ENCODE measurements around the gene MRPS2. TPM values are rescaled to one million over a fixed set of nuclear protein-coding genes. Genes with fewer than 3 reads are reported as not detected.
A peak's percentile ranks its signal among the peaks of the same experiment; 100 is the strongest.

MRPS2 gene
- total and polyA plus RNA-seq, 10 donors: 19.2 to 40.6 (median 30.5) TPM

GRCh38 chr9:135506327-135507103 is 6.0 kb downstream of the MRPS2 start:
- Histone ChIP-seq H3K27me3 (replicated peaks in 1 of 7) (no peaks in the 10 kb centered on the region), H3K27ac (peak overlapping the region in 4 of 8 donors; percentile 33 to 52 (median 46)), H3K4me3 (no peak overlapping the region), H3K36me3 (peaks cover 0 to 39% (median 29%) of the 10 kb centered on the region in 6 donors), H3K9me3 (peaks cover 0 to 27% (median 20%) of the 10 kb centered on the region in 8 donors), H3K4me1 (peaks cover 6 to 47% (median 24%) of the 10 kb centered on the region in 6 donors)
- 63 to 80% (median 67%) methylated on average over 3 to 14 of the region's 14 CpGs for WGBS, 5 donors
- intact Hi-C loops (cut with DNase I; ENCODE audit: low total_unique reads): no loop called here
- TF ChIP-seq POLR2A (IDR thresholded peaks at IDR 0.05) (no peak), POLR2AphosphoS5 (IDR thresholded peaks at IDR 0.05) (peak; percentile 65 to 82 (median 77)), CTCF (IDR thresholded peaks at IDR 0.05 in 8 of 11, conservative IDR thresholded peaks at IDR 0.05 in 3 of 11) (no peak)
- peak; percentile 76 for DNase-seq

- Histone ChIP-seq H3K4me1 (peaks cover 0 to 38% (median 16%) of the 10 kb centered on the region in 6 donors), H3K27me3 (replicated peaks in 1 of 7) (no peaks in the 10 kb centered on the region), H3K9me3 (peaks cover 0 to 27% (median 20%) of the 10 kb centered on the region in 8 donors), H3K27ac (peak overlapping the region in 3 of 8 donors; percentile 19 to 29 (median 19)), H3K36me3 (peaks cover 0 to 33% (median 28%) of the 10 kb centered on the region in 6 donors), H3K4me3 (no peak overlapping the region)
- intact Hi-C loops (cut with DNase I; ENCODE audit: low total_unique reads): no loop called here
- TF ChIP-seq POLR2A (IDR thresholded peaks at IDR 0.05) (no peak), POLR2AphosphoS5 (IDR thresholded peaks at IDR 0.05) (peak in 1 of 3 donors; percentile 7)
- WGBS, 5 donors: 91 to 94% (median 92%) methylated on average over 23 of the region's 23 CpGs
- peak; percentile 68 for DNase-seq
Measured at GRCh38 chr9:135507104-135508035, 6.9 kb downstream of the MRPS2 start.

GRCh38 chr9:135508211-135508820 is 7.8 kb downstream of the MRPS2 start:
- DNase-seq: peak; percentile 27
- peaks cover 0 to 29% (median 9%) of the 10 kb centered on the region in 6 donors for H3K4me1 ChIP-seq
- H3K27ac ChIP-seq: no peak overlapping the region
- H3K9me3 ChIP-seq: peaks cover 0 to 27% (median 20%) of the 10 kb centered on the region in 8 donors
- no peak overlapping the region for H3K4me3 ChIP-seq
- H3K27me3 ChIP-seq (replicated peaks in 1 of 7): no peaks in the 10 kb centered on the region
- WGBS, 5 donors: 88 to 92% (median 90%) methylated on average over 6 to 9 of the region's 9 CpGs
- TF ChIP-seq POLR2A (IDR thresholded peaks at IDR 0.05): no peak
- no peak for TF ChIP-seq CTCF (IDR thresholded peaks at IDR 0.05 in 8 of 11, conservative IDR thresholded peaks at IDR 0.05 in 3 of 11)
- TF ChIP-seq POLR2AphosphoS5 (IDR thresholded peaks at IDR 0.05): no peak
- H3K36me3 ChIP-seq: peaks cover 0 to 24% (median 21%) of the 10 kb centered on the region in 6 donors
- intact Hi-C loops (cut with DNase I; ENCODE audit: low total_unique reads): no loop called here

- H3K4me1 ChIP-seq: peaks cover 0 to 19% (median 7%) of the 10 kb centered on the region in 6 donors
- H3K4me3 ChIP-seq: no peak overlapping the region
- TF ChIP-seq CTCF (IDR thresholded peaks at IDR 0.05 in 8 of 11, conservative IDR thresholded peaks at IDR 0.05 in 3 of 11): no peak
- TF ChIP-seq POLR2A (IDR thresholded peaks at IDR 0.05): no peak
- no peak for TF ChIP-seq POLR2AphosphoS5 (IDR thresholded peaks at IDR 0.05)
- H3K9me3 ChIP-seq: peaks cover 0 to 27% (median 20%) of the 10 kb centered on the region in 8 donors
- intact Hi-C loops (cut with DNase I; ENCODE audit: low total_unique reads): no loop called here
- no peak overlapping the region for H3K27ac ChIP-seq
- 78 to 97% (median 85%) methylated on average over 2 of the region's 2 CpGs for WGBS, 5 donors
- H3K27me3 ChIP-seq (replicated peaks in 1 of 7): peaks cover 0 to 1% (median 0%) of the 10 kb centered on the region in 7 donors
- peaks cover 0 to 13% (median 9%) of the 10 kb centered on the region in 6 donors for H3K36me3 ChIP-seq
- DNase-seq: no peak
Measured at GRCh38 chr9:135509458-135509857, 9.0 kb downstream of the MRPS2 start.

All from spleen (tissue), 11 donors.